A673 (cell line): Measurements from ENCODE around the gene FNBP1L.

Experiments used
- EZH2 ChIP-seq: fragments of 200-600 bp; sonication (generic); IDR thresholded peaks from 2 replicates; pipeline ENCODE4 v1.6.1; 2017; ENCODE audit warnings: borderline replicate concordance, low read depth, mild to moderate bottlenecking, mixed read lengths, antibody characterized with exemption, low read length; ENCODE audit not compliant: poor library complexity, severe bottlenecking
- TF ChIP-seq, protein P1 (sequence below): fragments of 300-800, 200-600 bp; sonication (generic); conservative IDR thresholded peaks from 2 replicates; pipeline ENCODE4 v1.5.1; 2017; ENCODE audit warnings: low read depth, mild to moderate bottlenecking, antibody characterized with exemption, low read length, moderate library complexity, mixed read lengths

DNA sequence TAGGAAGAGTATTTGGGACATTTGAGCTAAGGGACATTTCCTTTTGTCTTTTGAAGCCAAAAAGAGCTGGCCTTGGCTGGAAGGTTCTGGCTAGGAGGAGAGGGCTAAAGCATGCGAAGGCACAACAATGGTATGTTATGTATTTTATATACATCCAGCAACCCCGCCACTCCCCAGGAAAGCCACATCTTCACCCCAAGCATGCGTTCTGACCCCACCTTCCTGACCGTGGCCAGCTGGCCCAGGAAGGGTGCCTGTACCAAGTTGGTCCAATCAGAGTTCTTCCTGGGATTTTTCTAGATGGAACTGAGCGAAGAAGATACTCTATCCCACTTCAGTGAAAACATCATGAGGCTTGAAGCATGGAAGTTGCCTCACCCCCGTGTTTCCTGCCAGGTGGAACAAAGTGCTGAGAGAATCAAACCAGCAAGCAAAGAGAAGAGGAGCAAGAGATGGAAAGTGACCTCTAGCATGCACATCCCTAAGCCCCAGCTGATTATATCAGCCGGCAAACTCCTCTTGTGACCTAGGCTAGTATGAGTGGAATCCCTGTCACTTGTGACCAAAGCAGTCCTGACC is 151.0 kb downstream of the FNBP1L start:
- TF ChIP-seq EZH2 = no peak
- TF ChIP-seq, protein P1, sequence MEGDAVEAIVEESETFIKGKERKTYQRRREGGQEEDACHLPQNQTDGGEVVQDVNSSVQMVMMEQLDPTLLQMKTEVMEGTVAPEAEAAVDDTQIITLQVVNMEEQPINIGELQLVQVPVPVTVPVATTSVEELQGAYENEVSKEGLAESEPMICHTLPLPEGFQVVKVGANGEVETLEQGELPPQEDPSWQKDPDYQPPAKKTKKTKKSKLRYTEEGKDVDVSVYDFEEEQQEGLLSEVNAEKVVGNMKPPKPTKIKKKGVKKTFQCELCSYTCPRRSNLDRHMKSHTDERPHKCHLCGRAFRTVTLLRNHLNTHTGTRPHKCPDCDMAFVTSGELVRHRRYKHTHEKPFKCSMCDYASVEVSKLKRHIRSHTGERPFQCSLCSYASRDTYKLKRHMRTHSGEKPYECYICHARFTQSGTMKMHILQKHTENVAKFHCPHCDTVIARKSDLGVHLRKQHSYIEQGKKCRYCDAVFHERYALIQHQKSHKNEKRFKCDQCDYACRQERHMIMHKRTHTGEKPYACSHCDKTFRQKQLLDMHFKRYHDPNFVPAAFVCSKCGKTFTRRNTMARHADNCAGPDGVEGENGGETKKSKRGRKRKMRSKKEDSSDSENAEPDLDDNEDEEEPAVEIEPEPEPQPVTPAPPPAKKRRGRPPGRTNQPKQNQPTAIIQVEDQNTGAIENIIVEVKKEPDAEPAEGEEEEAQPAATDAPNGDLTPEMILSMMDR = no peak
